GM23248 (cell line): ENCODE results near the gene NGDN. TPM values are rescaled to one million over a fixed set of nuclear protein-coding genes. Genes with fewer than 3 reads are reported as not detected.
A peak's percentile ranks its signal among the peaks of the same experiment; 100 is the strongest.
"Not testable (repeated sequence)": the region's sequence is repeated elsewhere in the genome, so short reads cannot be mapped to it uniquely, and the experiment has no call there.

Experiments used
- DNase-seq: peaks from one replicate; pipeline ENCODE4 v3.0.0-alpha.2; 2015
- H2AFZ ChIP-seq: fragments of 200-600 bp; sonication (generic); 2 replicates; pipeline ENCODE4 v1.6.1; 2016; ENCODE audit warnings: antibody characterized with exemption
- H3F3A ChIP-seq: fragments of 200-600 bp; sonication (generic); 2 replicates; pipeline ENCODE4 v1.6.1; 2016; ENCODE audit warnings: mild to moderate bottlenecking, antibody characterized with exemption, mixed run types; ENCODE audit not compliant: insufficient read depth
- H3K27ac ChIP-seq: fragments of 200-600 bp; sonication (generic); 2 replicates; pipeline ENCODE4 v1.5.1; 2016; ENCODE audit warnings: mild to moderate bottlenecking
- H3K27me3 ChIP-seq: fragments of 200-600 bp; sonication (generic); replicated peaks from 2 replicates; pipeline ENCODE4 v1.6.1; 2016; ENCODE audit warnings: mild to moderate bottlenecking; ENCODE audit not compliant: insufficient read depth
- H3K36me3 ChIP-seq: fragments of 200-600 bp; sonication (generic); 2 replicates; pipeline ENCODE4 v1.6.1; 2016; ENCODE audit warnings: low read depth, mild to moderate bottlenecking
- H3K4me1 ChIP-seq: fragments of 200-600 bp; sonication (generic); 2 replicates; pipeline ENCODE4 v1.6.1; 2016; ENCODE audit warnings: mild to moderate bottlenecking; ENCODE audit not compliant: insufficient read depth
- H3K4me2 ChIP-seq: fragments of 200-600 bp; sonication (generic); one replicate; pipeline ENCODE4 v1.6.1; 2016; ENCODE audit warnings: mild to moderate bottlenecking; ENCODE audit not compliant: unreplicated experiment
- H3K4me3 ChIP-seq: fragments of 200-600 bp; sonication (generic); 2 replicates; pipeline ENCODE4 v1.5.1; 2016; ENCODE audit warnings: mild to moderate bottlenecking
- H3K79me2 ChIP-seq: fragments of 200-600 bp; sonication (generic); 2 replicates; pipeline ENCODE4 v1.6.1; 2016; ENCODE audit warnings: mild to moderate bottlenecking; ENCODE audit not compliant: insufficient read depth
- H3K9ac ChIP-seq: fragments of 200-600 bp; sonication (generic); 2 replicates; pipeline ENCODE4 v1.6.1; 2016; ENCODE audit warnings: mild to moderate bottlenecking
- H3K9me2 ChIP-seq: fragments of 200-600 bp; sonication (generic); 2 replicates; pipeline ENCODE4 v1.6.1; 2016; ENCODE audit warnings: mixed run types, mild to moderate bottlenecking, moderate library complexity; ENCODE audit not compliant: insufficient read depth
- H3K9me3 ChIP-seq: fragments of 200-600 bp; sonication (generic); one replicate; pipeline ENCODE4 v1.6.1; 2017; ENCODE audit warnings: low read depth
- H4K20me1 ChIP-seq: fragments of 200-600 bp; sonication (generic); 2 replicates; pipeline ENCODE4 v1.6.0; 2016; ENCODE audit not compliant: insufficient read depth
- EZH2 ChIP-seq: fragments of 200-600 bp; sonication (generic); IDR thresholded peaks from 2 replicates; pipeline ENCODE4 v1.6.1; 2018; ENCODE audit warnings: antibody characterized with exemption, mild to moderate bottlenecking; ENCODE audit not compliant: insufficient read depth, poor library complexity, severe bottlenecking
- EZH2phosphoT487 ChIP-seq: fragments of 200-600 bp; sonication (generic); IDR thresholded peaks from 2 replicates; pipeline ENCODE4 v1.6.1; 2018; ENCODE audit warnings: antibody characterized with exemption, moderate library complexity, mild to moderate bottlenecking, low read depth; ENCODE audit not compliant: insufficient read depth
- WGBS, 2 experiments: methylation state at CpG; one replicate each; pipeline ENCODE4 v1.1.6; 2015 to 2017; ENCODE audit warnings: low lambda C conversion rate in 2 of 2, low coverage in 1 of 2; ENCODE audit errors: missing lambda C conversion rate in 2 of 2; 5-methylcytosine and 5-hydroxymethylcytosine counted together
- in situ Hi-C: fragments of 300-500 bp; cut with MboI; formaldehyde crosslinking; loops from 2 replicates; pipeline ENCODE4 v1.15.0; 2020
- polyA plus RNA-seq: library from polyadenylated mRNA; unstranded; fragments of >200 nt; fragmentation: Nextera tagmentation; extraction: Ambion mirVana; gene quantifications from 2 replicates; pipeline ENCODE4 v1.2.1, GENCODE V29; 2016
- total RNA-seq: library from RNA; depleted of rRNA; stranded (reverse); fragments of >200 nt; shearing (Covaris generic); gene quantifications from 2 replicates; pipeline ENCODE4 v1.2.3, GENCODE V29; 2014; rRNA removed

The NGDN gene
- total RNA-seq (13.9 and 25.9 TPM in 2 replicates), polyA plus RNA-seq (39.9 TPM in 2 replicates)

- in situ Hi-C loops = no loop called here
- Histone ChIP-seq H3K27ac (peak within 1 kb of the TSS; percentile 80), H3K27me3 (no peaks in the 10 kb centered on the region), H3K9me3 (no peaks in the 10 kb centered on the region), H3K36me3 (peaks cover 13% of the 10 kb centered on the region; the same call in 1 of the 2 replicates), H3K4me3 (peak within 1 kb of the TSS; percentile 98), H3K4me1 (peaks cover 9% of the 10 kb centered on the region), H3K4me2 (peak within 1 kb of the TSS; percentile 94), H4K20me1 (no peaks in the 10 kb centered on the region), H3K79me2 (peaks cover 24% of the 10 kb centered on the region), H2AFZ (peak within 1 kb of the TSS; percentile 95), H3K9me2 (no peaks in the 10 kb centered on the region), H3F3A (no peaks in the 10 kb centered on the region), H3K9ac (peak within 1 kb of the TSS; percentile 96)
- TF ChIP-seq EZH2phosphoT487 = no peak
- TF ChIP-seq EZH2 = no peak
- WGBS, 2 experiments = 1 to 2% methylated on average over 41 of the region's 41 CpGs
- DNase-seq = peak; percentile 100
These were observed at the start of gene NGDN for GRCh38 chr14:23469127-23469905. Gene NGDN (plus strand): TSS chr14:23469703. CDS start chr14:23469716, 13 bp downstream.

- Histone ChIP-seq H3K9me3 (no peaks in the 10 kb centered on the region), H4K20me1 (no peaks in the 10 kb centered on the region), H3K9me2 (no peaks in the 10 kb centered on the region), H3F3A (no peaks in the 10 kb centered on the region), H3K4me2 (no peak overlapping the region), H3K36me3 (no peaks in the 10 kb centered on the region), H3K4me1 (no peaks in the 10 kb centered on the region), H2AFZ (no peak overlapping the region), H3K4me3 (no peak overlapping the region), H3K9ac (no peak overlapping the region), H3K79me2 (no peaks in the 10 kb centered on the region), H3K27me3 (peaks cover 7% of the 10 kb centered on the region; the same call in 1 of the 2 replicates), H3K27ac (no peak overlapping the region)
- in situ Hi-C loops = no loop called here
- DNase-seq = no peak
- TF ChIP-seq EZH2 = no peak
- TF ChIP-seq EZH2phosphoT487 = no peak
These were observed 47.9 kb upstream of the NGDN start for GRCh38 chr14:23421594-23421993.

DNA sequence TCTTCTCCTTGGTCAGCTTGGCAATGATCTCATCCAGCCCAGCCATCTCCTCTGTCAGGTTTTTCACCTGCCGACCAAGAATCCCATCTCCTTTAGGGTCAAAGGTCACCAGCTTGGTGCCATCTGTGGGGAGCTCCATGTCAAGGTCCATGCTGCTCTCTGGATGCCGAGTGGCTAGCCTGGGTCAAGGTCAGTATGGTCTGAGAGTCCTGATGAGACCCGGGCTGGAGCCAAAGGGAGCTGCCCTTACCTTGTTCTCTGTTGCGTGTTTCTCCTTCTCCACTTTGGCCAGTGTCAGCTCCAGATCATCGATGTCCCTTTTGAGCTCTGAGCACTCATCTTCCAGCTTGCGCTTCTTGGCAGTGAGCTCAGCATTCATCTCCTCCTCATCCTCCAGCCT, 45.8 kb upstream of the NGDN start:
- 62 to 67% methylated on average over 6 of the region's 6 CpGs for WGBS, 2 experiments

DNA sequence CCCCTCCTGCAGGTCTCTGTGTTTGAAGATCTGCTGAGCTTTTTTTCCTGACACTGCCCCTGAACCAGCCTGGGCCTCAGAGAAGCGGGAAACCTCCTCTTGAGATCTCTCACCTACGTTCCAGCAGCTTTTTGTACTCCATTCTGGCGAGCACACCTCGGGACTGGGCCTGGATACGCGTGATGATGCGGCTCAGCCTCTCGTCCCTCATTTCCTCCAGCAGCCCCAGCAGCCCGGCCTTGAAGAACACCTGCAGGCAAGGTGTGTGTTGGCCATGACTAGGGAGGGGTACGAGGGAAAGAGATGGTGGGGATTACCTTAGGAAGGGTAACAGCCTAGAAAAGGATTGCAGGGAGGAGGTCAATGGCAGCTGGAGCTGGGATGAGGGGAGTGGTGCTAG, 44.3 kb upstream of the NGDN start:
- Histone ChIP-seq H3K36me3 (no peaks in the 10 kb centered on the region), H3K27ac (no peak overlapping the region), H3K79me2 (no peaks in the 10 kb centered on the region), H3K27me3 (peaks cover 7% of the 10 kb centered on the region; the same call in 1 of the 2 replicates), H3K4me1 (no peaks in the 10 kb centered on the region), H3K9me3 (no peaks in the 10 kb centered on the region), H3K9ac (no peak overlapping the region), H3K4me2 (no peak overlapping the region), H2AFZ (no peak overlapping the region), H3F3A (no peaks in the 10 kb centered on the region), H4K20me1 (no peaks in the 10 kb centered on the region), H3K4me3 (no peak overlapping the region), H3K9me2 (no peaks in the 10 kb centered on the region)
- in situ Hi-C loops = no loop called here
- TF ChIP-seq EZH2 = no peak
- no peak for TF ChIP-seq EZH2phosphoT487
- 38 to 40% methylated on average over 10 of the region's 10 CpGs for WGBS, 2 experiments
- no peak for DNase-seq

More for the DNA sequence above, 45.8 kb upstream of the NGDN start:
- no peaks in the 10 kb centered on the region for H3K9me2 ChIP-seq
- H3F3A ChIP-seq = no peaks in the 10 kb centered on the region
- in situ Hi-C loops = no loop called here
- H3K9me3 ChIP-seq = no peaks in the 10 kb centered on the region
- H3K4me1 ChIP-seq = no peaks in the 10 kb centered on the region
- no peaks in the 10 kb centered on the region for H3K36me3 ChIP-seq
- no peak overlapping the region for H2AFZ ChIP-seq
- DNase-seq = no peak
- TF ChIP-seq EZH2 = no peak
- no peak for TF ChIP-seq EZH2phosphoT487
- H3K9ac ChIP-seq = no peak overlapping the region
- no peak overlapping the region for H3K4me2 ChIP-seq
- H3K79me2 ChIP-seq = no peaks in the 10 kb centered on the region
- H3K27ac ChIP-seq = no peak overlapping the region
- peaks cover 7% of the 10 kb centered on the region; the same call in 1 of the 2 replicates for H3K27me3 ChIP-seq
- no peaks in the 10 kb centered on the region for H4K20me1 ChIP-seq
- H3K4me3 ChIP-seq = no peak overlapping the region

GRCh38 chr14:23425798-23426197, 43.7 kb upstream of the NGDN start:
- H2AFZ ChIP-seq, H3K4me3 ChIP-seq, H3K4me2 ChIP-seq, in situ Hi-C loops, H3K27ac ChIP-seq, H3K9ac ChIP-seq, H3K27me3 ChIP-seq, H3K79me2 ChIP-seq, H3K36me3 ChIP-seq, DNase-seq, H3K4me1 ChIP-seq, H3K9me2 ChIP-seq, H3F3A ChIP-seq, H3K9me3 ChIP-seq, H4K20me1 ChIP-seq: not testable (repeated sequence)
- WGBS, 2 experiments = 76% methylated on average over 6 of the region's 6 CpGs
